Fibroblast of skin of left quadriceps (primary cell): ENCODE results near the gene MAD1L1.
A peak's percentile ranks its signal among the peaks of the same experiment; 100 is the strongest.

ENCODE experiments used
- DNase-seq, 2 experiments: peaks; one replicate each; pipeline ENCODE4 v3.0.0-alpha.2; 2013; ENCODE audit warnings: low read depth in 2 of 2

The MAD1L1 gene

GRCh38 chr7:2201128-2201527 lies 31.6 kb downstream of the MAD1L1 start:
- DNase-seq: no peak

GRCh38 chr7:2200584-2200980 lies 32.2 kb downstream of the MAD1L1 start:
- no peak for DNase-seq

- no peak for DNase-seq
Observed at GRCh38 chr7:2199956-2200583, 32.7 kb downstream of the MAD1L1 start.

- no peak for DNase-seq
Observed at GRCh38 chr7:2199528-2199927, 33.2 kb downstream of the MAD1L1 start.

- DNase-seq: no peak
Observed at GRCh38 chr7:2198760-2199159, 34.0 kb downstream of the MAD1L1 start.

- DNase-seq: no peak
Observed at GRCh38 chr7:2198206-2198605, 34.5 kb downstream of the MAD1L1 start.

GRCh38 chr7:2197436-2198155 lies 35.1 kb downstream of the MAD1L1 start:
- no peak for DNase-seq

- DNase-seq: no peak
Observed at GRCh38 chr7:2196381-2197378, 36.1 kb downstream of the MAD1L1 start.

GRCh38 chr7:2195400-2196246 lies 37.1 kb downstream of the MAD1L1 start:
- no peak for DNase-seq

- DNase-seq: no peak
Observed at GRCh38 chr7:2193575-2194305, 39.0 kb downstream of the MAD1L1 start.

- DNase-seq: no peak
Observed at GRCh38 chr7:2192831-2193534, 39.8 kb downstream of the MAD1L1 start.

- DNase-seq: no peak
Observed at GRCh38 chr7:2191016-2191415, 41.7 kb downstream of the MAD1L1 start.

- peak; percentile 40 to 53 for DNase-seq
Observed at GRCh38 chr7:2190531-2190930, 42.2 kb downstream of the MAD1L1 start.

GRCh38 chr7:2186166-2186565 lies 46.6 kb downstream of the MAD1L1 start:
- DNase-seq: no peak

GRCh38 chr7:2185715-2186114 lies 47.0 kb downstream of the MAD1L1 start:
- DNase-seq: no peak

- DNase-seq: no peak
Observed at GRCh38 chr7:2182461-2182860, 50.3 kb downstream of the MAD1L1 start.

- no peak for DNase-seq
Observed at GRCh38 chr7:2181077-2181854, 51.5 kb downstream of the MAD1L1 start.

GRCh38 chr7:2180081-2180480 lies 52.7 kb downstream of the MAD1L1 start:
- no peak for DNase-seq

- peak; percentile 99 for DNase-seq
Observed at GRCh38 chr7:2175514-2175913, 57.2 kb downstream of the MAD1L1 start.
